Measurements from ENCODE around the gene TBC1D9B.
"Not testable (repeated sequence)": the region's sequence is repeated elsewhere in the genome, so short reads cannot be mapped to it uniquely, and the experiment has no call there.

Gene TBC1D9B

DNA sequence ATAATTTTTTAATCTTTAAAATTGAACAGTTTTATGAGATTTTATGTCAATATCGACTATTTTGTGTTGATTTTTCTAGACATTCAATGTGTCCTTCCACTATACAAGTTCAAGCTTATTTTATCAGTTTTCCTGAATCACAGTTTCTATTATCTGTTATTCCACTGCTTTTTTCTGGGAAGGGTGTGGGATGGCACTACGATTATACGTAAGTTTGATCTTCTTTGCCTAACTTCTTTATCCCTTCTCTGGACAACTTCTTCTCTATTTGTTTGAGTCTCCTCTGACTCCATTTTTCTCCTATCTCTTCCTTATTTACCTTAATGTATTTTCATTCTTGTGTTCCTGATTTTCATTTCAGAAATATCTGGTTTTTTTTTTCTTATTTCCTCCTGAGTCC, 24.5 kb downstream of the TBC1D9B start:
- no peak for DNase-seq

DNA sequence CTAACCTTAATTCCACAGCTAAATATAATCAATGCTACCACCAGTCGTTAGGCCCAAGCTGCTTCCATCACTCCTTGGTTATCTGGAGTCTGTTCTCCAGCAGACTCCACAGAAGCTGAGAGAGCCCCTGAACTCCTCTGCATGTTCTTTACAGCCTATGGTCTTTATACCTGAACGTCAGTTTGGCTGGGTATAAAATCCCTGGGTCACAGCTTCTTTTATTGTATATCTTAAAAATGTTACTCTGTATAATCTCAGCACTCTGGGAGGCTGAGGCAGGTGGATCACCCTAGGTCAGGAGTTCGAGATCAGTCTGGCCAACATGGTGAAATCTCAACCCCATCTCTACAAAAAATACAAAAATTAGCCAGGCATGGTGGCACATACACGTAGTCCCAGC, 25.4 kb downstream of the TBC1D9B start:
- DNase-seq: no peak

DNA sequence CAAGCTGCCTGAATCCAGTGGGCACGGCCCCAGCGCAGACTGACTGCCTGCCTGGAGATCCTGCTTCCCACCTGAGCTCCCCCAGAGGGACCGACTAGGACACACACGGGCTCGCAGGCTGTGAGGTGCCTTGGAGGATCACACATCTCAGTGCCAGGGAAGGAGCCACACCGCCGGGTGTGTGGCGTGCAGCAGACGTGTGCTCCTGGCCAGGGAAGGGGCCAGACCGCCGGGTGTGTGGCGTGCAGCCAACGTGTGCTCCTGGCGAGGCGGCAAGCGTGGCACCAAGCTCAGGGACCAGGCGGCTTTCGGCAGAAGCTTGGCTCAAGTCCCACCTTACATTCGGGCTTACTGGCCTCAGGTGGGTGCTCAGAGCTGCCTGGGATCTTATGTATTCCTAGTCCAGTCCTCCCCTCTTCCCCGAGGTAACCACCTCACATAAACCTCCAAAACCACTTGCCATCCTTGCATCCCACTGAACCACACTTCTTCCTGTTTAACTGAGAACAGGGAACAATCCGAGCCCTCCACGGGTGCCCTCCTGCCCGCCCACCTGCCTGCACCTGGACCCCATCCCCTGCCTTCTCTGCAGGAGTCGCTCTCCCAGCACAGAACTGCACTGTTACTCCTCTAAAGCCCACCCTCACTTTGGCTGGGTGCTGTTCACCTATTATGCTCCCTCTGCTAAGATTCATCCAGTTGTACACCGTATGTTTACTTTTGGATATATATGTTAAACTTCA, 26.7 kb downstream of the TBC1D9B start:
- DNase-seq: no peak

DNA sequence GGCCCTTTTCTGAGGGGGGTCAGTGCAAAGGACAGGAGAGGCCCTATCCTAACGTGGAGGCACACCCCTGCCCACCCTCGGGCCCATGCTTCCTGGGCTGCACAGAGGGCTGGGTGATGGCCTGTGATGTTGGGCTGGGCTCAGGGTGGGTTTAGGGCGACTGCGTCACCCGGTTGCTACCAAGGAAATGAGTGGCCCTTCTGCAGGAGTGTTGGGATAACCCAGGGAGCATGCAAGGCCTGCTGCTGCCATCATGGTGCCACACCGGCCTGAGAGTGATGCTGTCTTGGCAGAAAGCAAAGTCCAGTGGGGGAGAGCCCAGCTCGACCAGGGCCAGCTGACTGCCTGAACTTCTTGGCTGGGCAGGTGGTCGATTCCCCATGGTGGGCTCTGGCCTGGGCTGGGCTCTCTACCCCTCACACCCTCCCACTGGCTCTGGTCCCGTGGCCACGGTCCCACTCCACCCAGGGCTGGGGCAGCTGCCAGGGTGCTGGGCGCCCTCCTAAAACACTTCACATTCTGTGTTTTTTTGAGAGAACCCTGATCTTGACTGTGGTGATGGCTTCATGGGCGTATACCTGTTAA, 27.5 kb downstream of the TBC1D9B start:
- DNase-seq: no peak

DNA sequence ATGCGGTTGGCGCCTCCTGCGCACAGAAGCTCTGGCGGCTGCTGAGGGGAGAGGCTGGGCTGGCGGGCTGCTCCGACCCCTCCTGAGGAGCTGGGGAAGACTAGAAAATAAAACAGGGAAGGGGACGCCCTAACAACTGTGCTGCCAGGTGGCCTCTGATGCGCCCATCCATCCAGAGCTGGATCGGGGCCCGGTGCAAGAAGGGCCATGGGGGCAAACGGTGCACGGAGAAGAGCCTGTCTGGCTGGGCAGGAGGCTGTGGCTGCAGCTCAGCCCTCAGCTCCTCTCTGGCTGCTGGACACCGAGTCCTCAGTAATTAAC, 28.0 kb downstream of the TBC1D9B start:
- DNase-seq: no peak

DNA sequence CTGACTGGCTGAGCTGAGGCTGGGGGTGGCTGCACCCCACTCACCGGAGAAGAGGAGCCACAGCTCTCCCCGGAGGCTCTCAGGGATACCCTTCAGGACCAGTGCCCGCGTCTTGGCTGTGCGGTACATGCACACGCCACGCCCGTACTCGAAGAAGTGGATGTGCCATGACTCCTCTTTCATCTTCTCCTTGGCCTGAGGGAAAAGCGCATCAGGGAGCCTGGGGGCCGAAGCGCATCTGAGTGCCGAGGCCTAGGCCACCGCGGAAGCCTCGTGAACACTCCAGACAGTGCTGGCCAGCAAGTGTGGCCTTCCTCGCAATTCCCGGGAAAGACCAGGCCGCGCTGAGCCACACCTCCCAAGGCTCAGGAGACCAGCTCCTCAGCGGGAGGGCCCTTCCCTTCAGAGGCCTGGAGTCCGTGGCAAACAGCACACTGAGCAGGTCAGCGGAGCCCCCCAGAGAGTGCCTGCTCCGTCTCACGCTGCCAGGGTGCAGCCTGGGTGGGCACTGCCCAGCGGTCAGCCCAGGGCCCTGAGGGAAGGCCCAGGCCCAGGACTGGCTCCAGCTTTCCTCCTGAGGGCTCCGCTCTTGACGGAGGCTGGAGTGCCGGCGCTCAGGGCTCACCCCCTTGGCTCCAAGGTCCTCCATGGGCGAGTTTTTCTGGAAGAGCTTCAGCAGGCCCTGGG, 28.6 kb downstream of the TBC1D9B start:
- DNase-seq: no peak

DNA sequence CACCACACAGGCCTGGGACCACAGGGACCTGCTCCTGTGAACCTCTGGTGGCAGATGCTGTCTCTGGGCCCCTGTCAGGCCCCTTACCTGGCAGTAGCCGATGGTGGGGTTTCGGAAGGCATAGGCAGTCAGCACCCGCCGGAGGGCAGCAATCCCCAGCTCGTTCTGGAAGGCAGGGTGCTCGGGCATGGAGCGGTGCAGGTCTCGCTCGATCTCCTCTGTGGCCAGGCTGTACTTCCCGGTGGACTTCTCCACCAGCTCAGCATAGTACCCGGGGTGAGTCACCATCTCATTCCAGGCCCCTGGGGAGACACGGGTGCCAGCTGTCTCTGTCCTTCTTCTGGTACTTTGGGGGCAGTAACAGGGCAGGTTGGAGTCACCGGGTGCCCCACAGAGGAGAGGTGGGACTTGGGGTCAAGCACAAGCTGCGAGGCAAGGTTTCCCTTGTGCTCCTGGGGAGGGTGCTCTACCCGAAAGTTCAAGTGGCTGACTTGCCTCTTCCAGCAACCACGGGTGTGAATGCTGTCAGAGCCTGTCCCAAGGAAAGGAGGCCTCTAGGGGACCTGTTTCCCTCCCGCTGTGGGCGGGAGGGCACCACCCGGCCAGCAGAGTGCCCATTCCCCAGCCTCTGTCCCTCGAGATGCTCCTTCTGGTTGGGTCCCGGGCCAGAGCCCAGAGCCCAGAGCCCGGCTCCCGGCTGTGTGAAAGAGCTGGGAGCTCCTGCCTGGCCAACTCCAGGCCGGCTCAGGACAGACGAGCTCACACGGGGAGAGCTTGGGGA, 29.3 kb downstream of the TBC1D9B start:
- no peak for DNase-seq

DNA sequence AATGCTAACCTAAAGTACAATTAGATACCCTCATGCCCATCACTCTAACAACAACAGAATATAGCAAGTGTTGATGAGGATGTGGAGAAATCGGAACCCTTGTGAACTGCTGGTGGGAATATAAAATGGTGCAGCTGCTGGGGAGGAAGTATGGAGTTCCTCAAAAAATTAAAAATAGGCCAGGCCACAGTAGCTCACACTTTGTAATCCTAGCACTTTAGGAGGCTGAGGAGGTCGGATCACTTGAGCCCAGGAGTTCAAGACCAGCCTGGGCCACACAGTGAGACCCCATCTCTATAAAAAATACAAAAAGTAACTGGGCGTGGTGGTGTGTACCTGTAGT, 31.1 kb downstream of the TBC1D9B start:
- DNase-seq: no peak

DNA sequence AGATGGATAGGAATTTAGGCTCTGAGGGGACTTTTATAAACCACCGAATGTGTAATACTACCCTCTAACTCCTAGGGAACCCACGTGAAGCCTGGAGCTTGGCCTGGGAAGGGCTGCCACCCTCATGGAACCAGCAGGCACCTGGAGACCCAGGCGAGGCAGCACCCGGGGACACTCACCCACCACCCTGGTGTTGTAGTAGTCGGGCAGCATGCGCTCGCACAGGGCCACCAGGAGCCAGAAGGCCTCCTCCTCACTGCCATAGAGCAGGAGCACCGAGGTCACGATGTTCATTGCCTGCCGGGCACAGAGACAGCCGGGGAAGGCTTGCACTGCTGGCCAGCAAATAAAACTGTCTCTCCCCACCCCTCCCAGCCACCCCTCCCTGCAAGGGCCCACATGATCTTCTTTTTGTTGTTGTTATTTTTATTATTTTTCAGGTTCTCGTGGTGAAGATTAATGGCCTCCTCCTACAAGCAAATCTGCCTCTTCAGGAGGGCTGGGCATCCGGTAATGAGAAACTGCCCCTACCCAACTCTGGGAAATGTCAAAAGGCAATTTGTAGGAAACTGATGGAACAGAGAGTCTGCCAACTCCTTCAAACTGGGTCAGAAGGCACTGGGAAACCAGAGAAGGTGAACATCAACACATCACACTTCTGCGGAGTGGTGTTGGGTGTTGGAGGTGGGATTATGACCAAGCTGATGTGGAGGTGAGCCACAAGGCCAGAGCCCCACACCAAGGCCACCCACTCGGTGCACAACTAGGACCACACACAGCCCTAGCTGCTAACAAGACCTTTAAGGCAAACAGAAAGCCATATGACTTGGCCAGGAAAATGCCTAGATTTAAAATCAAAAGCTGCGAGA, 31.7 kb downstream of the TBC1D9B start:
- no peak for DNase-seq

DNA sequence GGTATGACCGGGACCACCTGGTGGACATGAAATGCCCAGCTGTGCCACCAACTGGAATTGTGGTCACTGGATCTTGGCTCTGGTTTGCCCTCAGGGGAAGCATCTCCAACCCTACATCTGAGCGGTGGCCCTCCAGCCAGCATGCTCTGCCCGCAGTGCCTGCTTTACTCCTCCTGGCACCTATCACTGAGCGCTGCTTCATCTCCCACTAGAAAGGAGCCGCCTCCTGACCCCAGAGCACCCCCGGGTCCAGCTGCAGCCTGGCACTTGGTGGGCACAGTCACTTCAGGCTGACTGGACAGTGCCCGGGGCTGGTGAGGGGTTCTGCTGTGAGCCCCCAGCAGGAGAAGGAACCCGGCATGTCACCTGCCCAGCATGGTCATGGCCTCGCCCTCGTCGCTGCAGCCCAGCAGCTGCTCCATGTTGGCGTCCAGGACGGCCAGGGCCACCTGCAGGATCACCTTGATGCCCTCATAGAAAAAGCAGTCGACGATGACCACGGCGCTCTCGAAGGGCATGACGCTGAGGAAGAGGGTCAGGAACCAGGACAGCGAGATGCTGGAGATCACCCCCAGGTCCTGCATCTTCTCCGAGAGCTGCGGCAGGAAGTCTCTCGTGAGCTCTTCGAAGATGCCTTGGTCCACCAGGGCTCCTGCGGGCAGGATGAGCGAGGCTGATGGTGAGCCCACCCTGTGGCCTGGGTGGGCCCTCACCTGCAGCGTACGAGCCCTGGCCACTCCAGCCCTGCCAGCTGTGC, 33.0 kb downstream of the TBC1D9B start:
- DNase-seq: no peak

DNA sequence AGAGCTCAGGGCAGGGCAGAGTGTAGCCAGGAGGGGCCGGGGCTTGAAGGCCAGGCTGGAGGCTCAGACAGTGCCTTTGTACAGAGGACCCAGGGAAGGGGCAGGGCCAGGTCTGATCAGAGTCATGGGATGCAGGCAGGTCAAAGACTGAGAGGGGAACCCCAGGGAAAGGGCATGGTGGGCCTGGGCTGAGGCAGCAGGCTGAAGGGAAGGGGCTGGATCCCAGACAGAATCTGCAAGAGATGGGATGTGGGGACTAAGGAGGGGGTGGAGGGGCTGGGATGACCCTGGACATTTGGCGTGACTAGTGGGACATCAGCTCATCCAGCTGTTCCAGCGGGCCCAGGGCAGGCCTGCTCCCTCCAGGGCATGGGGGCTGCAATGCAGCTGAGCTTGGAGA, 33.6 kb downstream of the TBC1D9B start:
- DNase-seq: no peak

DNA sequence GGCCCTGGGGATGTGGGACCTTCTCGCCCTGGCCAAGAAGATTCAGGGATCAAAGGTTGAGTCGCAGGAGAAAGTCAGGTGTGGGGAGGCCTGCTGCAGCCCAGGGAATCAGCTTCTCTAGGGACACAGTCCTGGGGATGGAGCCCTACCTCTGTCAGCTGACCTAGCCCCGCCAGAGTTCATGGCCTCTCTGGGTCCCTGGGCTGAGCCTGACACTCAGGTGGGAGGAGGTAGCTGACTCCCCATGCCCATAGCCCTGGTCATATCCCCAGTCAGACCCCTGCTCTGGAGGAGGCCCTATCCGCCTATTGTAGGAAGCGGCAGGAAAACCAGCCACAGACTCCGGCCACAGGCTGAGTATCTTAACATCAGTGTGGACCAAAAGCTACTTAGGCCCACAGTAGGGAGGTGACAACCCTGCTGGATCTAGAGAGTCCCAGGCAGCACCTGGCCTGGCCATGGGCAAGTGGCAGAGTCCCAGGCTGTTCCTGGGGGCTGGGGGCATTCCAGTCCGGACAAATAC, 34.0 kb downstream of the TBC1D9B start:
- no peak for DNase-seq

DNA sequence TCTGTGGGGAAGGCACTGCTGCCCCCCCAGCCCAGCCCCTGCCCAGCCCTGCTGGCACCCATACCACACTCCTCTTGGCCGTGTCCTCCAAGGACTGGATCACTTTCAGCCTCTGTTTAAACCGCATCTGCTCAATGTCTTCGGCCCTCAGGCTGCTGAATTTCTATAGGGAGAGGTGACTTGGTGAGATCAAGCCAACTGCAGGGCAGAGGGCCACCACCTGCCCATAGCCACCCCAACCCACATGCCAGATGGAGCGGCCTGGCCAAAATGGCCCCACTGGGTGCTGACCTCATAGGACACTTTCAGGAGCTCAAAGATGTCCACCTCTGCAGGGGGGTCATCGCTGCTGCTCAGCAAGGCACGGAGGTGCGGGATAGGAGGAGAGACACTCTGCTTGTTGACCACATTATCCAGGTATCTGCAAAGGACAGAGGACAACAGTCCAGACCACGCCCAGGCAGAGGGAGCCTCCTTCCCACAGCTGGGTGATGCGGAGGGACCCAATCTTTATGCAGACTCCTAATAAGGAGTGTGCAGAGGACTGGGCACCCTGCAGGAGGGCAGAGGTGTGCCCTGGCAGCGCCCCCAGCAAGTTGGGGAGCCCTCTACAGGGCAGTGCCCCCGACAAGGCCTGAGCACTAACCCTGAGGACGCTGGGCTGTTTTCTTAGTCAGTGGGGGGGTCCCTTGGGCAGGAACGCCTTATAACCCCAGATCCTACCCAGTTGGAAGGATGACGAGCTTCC, 34.7 kb downstream of the TBC1D9B start:
- no peak for DNase-seq

DNA sequence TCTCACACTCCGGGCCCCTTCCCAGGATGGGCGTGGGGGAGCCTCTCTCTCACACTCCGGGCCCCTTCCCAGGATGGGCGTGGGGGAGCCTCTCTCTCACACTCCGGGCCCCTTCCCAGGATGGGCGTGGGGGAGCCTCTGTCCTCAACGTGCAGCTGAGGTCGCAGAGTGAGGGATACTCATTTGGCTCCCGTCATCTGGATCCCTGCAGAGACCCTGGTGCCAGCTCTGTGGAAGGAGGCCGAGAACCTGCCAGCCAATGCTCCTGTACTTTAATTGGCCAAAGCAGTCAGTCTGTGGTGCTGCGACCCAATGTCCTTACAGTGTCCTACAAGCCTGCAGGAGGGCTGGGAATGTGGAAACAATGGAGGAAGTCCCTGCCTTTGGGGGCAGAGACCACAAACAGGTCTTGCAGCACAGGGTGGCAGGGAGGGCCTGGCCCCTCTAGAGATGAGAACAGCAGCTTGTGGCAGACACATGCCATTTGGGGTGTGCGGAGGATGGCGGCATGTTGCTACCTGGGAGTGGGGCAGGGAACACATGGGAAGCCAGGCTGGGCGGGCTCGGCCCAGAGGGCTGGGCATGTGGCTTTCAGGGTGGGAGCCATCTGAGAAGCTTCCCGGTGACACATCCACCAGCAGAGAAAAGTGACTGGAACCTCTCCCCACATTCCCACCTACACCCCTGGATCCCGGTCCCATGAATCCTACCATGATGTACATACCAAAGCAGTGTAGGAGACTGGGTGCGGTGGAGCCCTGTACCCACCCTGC, 35.5 kb downstream of the TBC1D9B start:
- DNase-seq: no peak

DNA sequence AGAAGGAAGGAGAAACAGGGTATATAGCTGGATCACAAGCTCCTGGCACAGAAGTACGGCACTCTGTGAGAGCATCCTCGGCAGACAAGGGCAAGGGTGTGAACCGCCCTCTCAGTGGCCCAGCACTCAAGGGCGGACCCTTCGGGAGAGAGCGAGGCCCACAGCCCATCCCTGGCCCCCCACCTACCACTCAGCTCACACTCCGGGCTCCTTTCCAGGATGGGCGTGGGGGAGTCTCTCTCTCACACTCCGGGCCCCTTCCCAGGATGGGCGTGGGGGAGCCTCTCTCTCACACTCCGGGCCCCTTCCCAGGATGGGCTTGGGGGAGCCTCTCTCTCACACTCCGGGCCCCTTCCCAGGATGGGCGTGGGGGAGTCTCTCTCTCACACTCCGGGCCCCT, 36.2 kb downstream of the TBC1D9B start:
- not testable (repeated sequence) for DNase-seq

DNA sequence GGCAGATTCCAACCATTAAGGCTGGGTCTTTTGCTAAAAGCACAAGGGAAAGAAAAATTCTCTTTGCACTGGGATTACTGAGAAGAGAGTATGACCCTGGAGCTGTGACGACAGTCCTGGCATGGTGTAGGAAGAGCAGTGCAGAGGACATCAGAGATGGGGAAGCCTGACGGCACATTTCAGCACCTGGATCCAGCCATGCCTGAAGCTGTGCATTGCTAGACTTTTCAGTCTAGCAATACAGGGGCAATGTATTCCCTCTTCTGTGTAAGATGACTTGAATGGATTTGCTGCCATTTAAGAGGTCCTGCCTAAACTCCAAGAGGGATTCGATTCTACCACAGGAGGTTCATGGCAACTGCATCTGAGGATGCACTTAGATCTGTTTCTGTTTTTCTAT, 36.7 kb downstream of the TBC1D9B start:
- DNase-seq: no peak

DNA sequence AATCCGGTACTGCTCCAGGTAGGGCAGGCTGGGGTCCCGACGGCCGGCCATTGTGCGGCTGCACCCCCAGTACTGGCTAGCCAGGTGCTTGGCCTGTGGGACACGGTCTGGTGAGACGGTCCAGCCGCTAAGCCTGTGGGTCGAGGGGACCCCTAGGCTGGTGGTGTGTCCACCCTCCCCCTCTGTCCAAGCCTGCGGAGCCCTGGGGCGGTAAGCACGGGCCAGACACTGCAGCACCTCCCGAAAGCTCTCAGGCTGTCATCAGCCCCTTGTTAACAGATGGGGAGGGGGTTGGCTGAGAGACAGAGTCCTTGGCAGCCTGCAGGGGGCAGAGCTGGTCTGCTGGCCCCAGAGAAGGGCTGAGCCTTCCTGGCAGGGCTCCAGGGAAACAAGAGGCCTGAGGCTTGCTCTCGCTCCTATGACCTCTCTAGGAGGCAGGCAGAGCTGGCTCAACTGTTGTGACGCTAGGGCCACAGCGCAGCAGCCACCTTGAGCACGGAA, 37.2 kb downstream of the TBC1D9B start:
- DNase-seq: peak in 1 of 2 experiments; percentile 8

DNA sequence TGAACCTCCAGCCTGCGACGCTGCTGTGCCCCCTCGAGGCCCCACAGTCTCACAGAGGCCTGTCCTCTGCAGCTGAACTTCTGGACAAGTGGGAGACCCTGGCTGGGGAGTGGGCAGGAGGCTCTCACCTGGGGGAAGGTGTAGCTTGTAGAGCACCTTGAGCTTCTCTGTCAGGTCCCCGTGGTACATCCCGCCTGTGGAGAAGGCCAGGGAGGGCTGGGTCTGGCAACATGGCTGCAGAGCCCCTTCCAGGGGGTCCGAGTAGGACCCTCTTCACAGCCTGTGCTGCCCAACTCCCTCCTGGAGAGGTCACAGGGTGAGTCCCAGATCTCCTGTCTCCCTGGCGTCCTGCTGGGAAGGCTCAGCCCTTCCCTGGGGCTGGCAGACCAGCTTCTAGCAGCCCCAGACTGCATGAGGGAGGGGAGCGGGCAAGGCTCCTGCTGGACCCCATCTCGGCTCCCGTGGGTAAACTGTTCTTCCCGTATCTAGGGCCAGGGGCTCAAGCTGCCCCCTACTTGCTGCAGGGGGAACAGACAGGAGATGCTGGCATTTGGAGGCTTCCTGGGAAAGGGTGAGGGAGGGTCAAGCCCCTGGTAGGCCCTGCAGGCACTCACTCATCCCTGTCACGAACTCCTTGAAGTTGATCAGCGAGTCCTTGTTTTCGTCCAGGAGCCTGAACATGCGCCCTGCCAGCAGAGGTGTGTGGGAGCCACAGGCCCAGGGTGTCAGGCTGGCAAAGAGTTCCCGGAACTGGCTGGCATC, 37.9 kb downstream of the TBC1D9B start:
- DNase-seq: no peak

DNA sequence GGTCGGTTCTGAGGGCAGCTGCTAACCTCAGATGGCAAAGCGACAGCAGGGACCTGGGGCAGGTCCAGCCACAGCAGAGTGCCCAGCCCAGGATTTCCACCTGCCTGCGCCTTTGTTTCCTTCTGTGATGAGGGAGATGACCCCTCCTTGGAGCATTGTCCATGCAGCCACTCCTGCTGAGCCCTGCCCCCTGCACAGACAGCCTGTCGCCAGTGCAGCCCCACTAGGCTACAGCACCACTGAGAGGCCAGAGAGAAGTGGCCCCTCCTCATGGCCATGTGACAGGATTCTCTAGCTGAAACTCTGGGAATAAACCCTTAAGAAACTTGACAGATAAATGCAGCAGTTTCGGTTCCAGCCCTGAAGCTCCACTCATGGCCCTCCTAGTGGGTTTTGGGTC, 38.6 kb downstream of the TBC1D9B start:
- no peak for DNase-seq

Data from stimulated activated CD4-positive, alpha-beta T cell treated with anti-CD3 and anti-CD28 coated beads, Interleukin-4, amount 100 ng/mL, for 4 hours (primary cell).